ENCODE data around the gene WHRN.

The WHRN gene

GRCh38 chr9:114400219-114400618, 105.1 kb downstream of the WHRN start:
- no peak overlapping the region for H2AK5ac ChIP-seq (ENCODE audit: low read length)
- H3K36me3 ChIP-seq (ENCODE audit: control insufficient read depth, insufficient read depth, low read length) = no peaks in the 10 kb centered on the region
- WGBS (ENCODE audit: extremely low coverage, insufficient coverage, low lambda C conversion rate) = no CpG with 5 or more reads among the region's 1 CpG
- no peaks in the 10 kb centered on the region for H3K79me2 ChIP-seq (ENCODE audit: control insufficient read depth, insufficient read depth, low read length)
- H3K4me2 ChIP-seq (ENCODE audit: low read length) = no peak overlapping the region
- no peak overlapping the region for H2BK120ac ChIP-seq (ENCODE audit: low read depth, low read length)
- H3K4me1 ChIP-seq (ENCODE audit: control insufficient read depth, low read depth, low read length) = no peaks in the 10 kb centered on the region
- no peak overlapping the region for H3K4ac ChIP-seq (ENCODE audit: low read depth, low read length)
- H3K9ac ChIP-seq (ENCODE audit: low read length) = no peak overlapping the region
- no peak overlapping the region for H3K23ac ChIP-seq (ENCODE audit: low read length)
- no peak overlapping the region for H3K4me3 ChIP-seq (ENCODE audit: low read length)
- no peak overlapping the region for H4K5ac ChIP-seq (ENCODE audit: low read length)
- no peak for DNase-seq
- no peaks in the 10 kb centered on the region for H3K27me3 ChIP-seq (ENCODE audit: insufficient read depth, low read length, poor library complexity)
- no peaks in the 10 kb centered on the region for H3K79me1 ChIP-seq (ENCODE audit: low read length)
- no peak overlapping the region for H2BK15ac ChIP-seq (replicated peaks; ENCODE audit: low read depth)
- no peak overlapping the region for H3K27ac ChIP-seq (ENCODE audit: low read depth, low read length)
- no peak overlapping the region for H3K18ac ChIP-seq (ENCODE audit: low read length)
- H2BK5ac ChIP-seq (ENCODE audit: low read length) = no peak overlapping the region
- no peak overlapping the region for H3K56ac ChIP-seq (ENCODE audit: low read length)
- H4K8ac ChIP-seq (ENCODE audit: low read depth, low read length) = no peak overlapping the region

GRCh38 chr9:114399381-114399780, 105.9 kb downstream of the WHRN start:
- Histone ChIP-seq H3K27me3 (ENCODE audit: insufficient read depth, low read length, poor library complexity) (no peaks in the 10 kb centered on the region), H3K79me2 (ENCODE audit: control insufficient read depth, insufficient read depth, low read length) (no peaks in the 10 kb centered on the region), H4K8ac (ENCODE audit: low read depth, low read length) (no peak overlapping the region), H3K4ac (ENCODE audit: low read depth, low read length) (no peak overlapping the region), H2AK5ac (ENCODE audit: low read length) (no peak overlapping the region), H3K18ac (ENCODE audit: low read length) (no peak overlapping the region), H2BK120ac (ENCODE audit: low read depth, low read length) (no peak overlapping the region), H3K56ac (ENCODE audit: low read length) (no peak overlapping the region), H3K36me3 (ENCODE audit: control insufficient read depth, insufficient read depth, low read length) (no peaks in the 10 kb centered on the region), H3K4me2 (ENCODE audit: low read length) (no peak overlapping the region), H2BK15ac (replicated peaks; ENCODE audit: low read depth) (no peak overlapping the region), H3K9ac (ENCODE audit: low read length) (no peak overlapping the region), H3K23ac (ENCODE audit: low read length) (no peak overlapping the region), H3K4me3 (ENCODE audit: low read length) (no peak overlapping the region), H3K79me1 (ENCODE audit: low read length) (no peaks in the 10 kb centered on the region), H4K5ac (ENCODE audit: low read length) (no peak overlapping the region), H3K4me1 (ENCODE audit: control insufficient read depth, low read depth, low read length) (no peaks in the 10 kb centered on the region), H3K27ac (ENCODE audit: low read depth, low read length) (no peak overlapping the region), H2BK5ac (ENCODE audit: low read length) (no peak overlapping the region)
- DNase-seq = no peak
- no CpG with 5 or more reads among the region's 4 CpGs for WGBS (ENCODE audit: extremely low coverage, insufficient coverage, low lambda C conversion rate)

GRCh38 chr9:114397848-114398605, 107.2 kb downstream of the WHRN start:
- H3K23ac ChIP-seq (ENCODE audit: low read length) = no peak overlapping the region
- H3K4me3 ChIP-seq (ENCODE audit: low read length) = peak overlapping the region; percentile 42
- H3K79me2 ChIP-seq (ENCODE audit: control insufficient read depth, insufficient read depth, low read length) = no peaks in the 10 kb centered on the region
- H2BK5ac ChIP-seq (ENCODE audit: low read length) = no peak overlapping the region
- no peaks in the 10 kb centered on the region for H3K27me3 ChIP-seq (ENCODE audit: insufficient read depth, low read length, poor library complexity)
- H3K36me3 ChIP-seq (ENCODE audit: control insufficient read depth, insufficient read depth, low read length) = no peaks in the 10 kb centered on the region
- H3K18ac ChIP-seq (ENCODE audit: low read length) = no peak overlapping the region
- no CpG with 5 or more reads among the region's 66 CpGs for WGBS (ENCODE audit: extremely low coverage, insufficient coverage, low lambda C conversion rate)
- H3K4me2 ChIP-seq (ENCODE audit: low read length) = peak overlapping the region; percentile 90
- H4K5ac ChIP-seq (ENCODE audit: low read length) = no peak overlapping the region
- H3K56ac ChIP-seq (ENCODE audit: low read length) = peak overlapping the region; percentile 74
- H3K4ac ChIP-seq (ENCODE audit: low read depth, low read length) = no peak overlapping the region
- no peak overlapping the region for H2BK15ac ChIP-seq (replicated peaks; ENCODE audit: low read depth)
- peak; percentile 98 for DNase-seq
- H2BK120ac ChIP-seq (ENCODE audit: low read depth, low read length) = no peak overlapping the region
- H3K9ac ChIP-seq (ENCODE audit: low read length) = peak overlapping the region; percentile 52
- no peak overlapping the region for H3K27ac ChIP-seq (ENCODE audit: low read depth, low read length)
- H3K79me1 ChIP-seq (ENCODE audit: low read length) = no peaks in the 10 kb centered on the region
- no peaks in the 10 kb centered on the region for H3K4me1 ChIP-seq (ENCODE audit: control insufficient read depth, low read depth, low read length)
- no peak overlapping the region for H4K8ac ChIP-seq (ENCODE audit: low read depth, low read length)
- no peak overlapping the region for H2AK5ac ChIP-seq (ENCODE audit: low read length)

GRCh38 chr9:114397219-114397847, 107.9 kb downstream of the WHRN start:
- Histone ChIP-seq H3K27ac (ENCODE audit: low read depth, low read length) (peak overlapping the region; percentile 8), H3K79me2 (ENCODE audit: control insufficient read depth, insufficient read depth, low read length) (no peaks in the 10 kb centered on the region), H3K27me3 (ENCODE audit: insufficient read depth, low read length, poor library complexity) (no peaks in the 10 kb centered on the region), H3K36me3 (ENCODE audit: control insufficient read depth, insufficient read depth, low read length) (no peaks in the 10 kb centered on the region), H3K23ac (ENCODE audit: low read length) (peak overlapping the region; percentile 38), H3K79me1 (ENCODE audit: low read length) (no peaks in the 10 kb centered on the region), H3K9ac (ENCODE audit: low read length) (peak overlapping the region; percentile 52), H2BK120ac (ENCODE audit: low read depth, low read length) (no peak overlapping the region), H3K4me2 (ENCODE audit: low read length) (peak overlapping the region; percentile 90), H4K5ac (ENCODE audit: low read length) (no peak overlapping the region), H3K4me1 (ENCODE audit: control insufficient read depth, low read depth, low read length) (no peaks in the 10 kb centered on the region), H3K4me3 (ENCODE audit: low read length) (peak overlapping the region; percentile 23), H4K8ac (ENCODE audit: low read depth, low read length) (no peak overlapping the region), H2BK15ac (replicated peaks; ENCODE audit: low read depth) (no peak overlapping the region), H2AK5ac (ENCODE audit: low read length) (no peak overlapping the region), H3K4ac (ENCODE audit: low read depth, low read length) (no peak overlapping the region), H3K18ac (ENCODE audit: low read length) (peak overlapping the region; percentile 24), H3K56ac (ENCODE audit: low read length) (peak overlapping the region; percentile 74), H2BK5ac (ENCODE audit: low read length) (no peak overlapping the region)
- no CpG with 5 or more reads among the region's 14 CpGs for WGBS (ENCODE audit: extremely low coverage, insufficient coverage, low lambda C conversion rate)
- DNase-seq = no peak

DNA sequence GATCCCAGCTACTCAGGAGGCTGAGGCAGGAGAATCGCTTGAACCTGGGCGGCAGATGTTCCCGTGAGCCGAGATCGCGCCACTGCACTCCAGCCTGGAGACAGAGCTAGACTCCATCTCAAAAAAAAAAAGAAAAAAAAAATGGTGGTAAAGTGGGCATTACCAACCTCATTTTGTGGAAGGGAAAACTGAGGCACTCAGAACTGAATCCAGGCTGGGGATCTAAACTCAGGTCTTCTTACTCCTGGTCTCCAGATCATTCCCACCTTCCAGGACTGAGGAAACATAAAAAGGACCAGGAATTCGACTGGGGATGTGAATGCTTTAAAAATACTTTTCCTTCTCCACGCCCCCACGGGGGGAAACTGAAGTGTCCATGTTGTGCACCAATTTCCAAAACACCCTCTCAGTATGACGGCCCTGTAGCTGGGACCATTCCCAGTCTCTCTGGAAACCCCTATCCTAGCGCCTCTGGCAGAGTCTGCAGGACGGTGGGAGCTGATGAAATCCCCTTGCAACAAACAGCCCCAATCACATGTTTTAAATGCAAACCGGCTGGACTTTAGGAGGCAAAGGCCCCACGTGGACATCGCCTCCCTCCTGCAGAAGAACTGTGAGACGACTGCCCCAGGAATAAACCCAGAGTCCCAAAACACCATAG, 108.6 kb downstream of the WHRN start:
- H3K23ac ChIP-seq (ENCODE audit: low read length) = no peak overlapping the region
- peak overlapping the region; percentile 46 for H3K56ac ChIP-seq (ENCODE audit: low read length)
- H4K5ac ChIP-seq (ENCODE audit: low read length) = no peak overlapping the region
- no peak overlapping the region for H2BK5ac ChIP-seq (ENCODE audit: low read length)
- H2AK5ac ChIP-seq (ENCODE audit: low read length) = no peak overlapping the region
- H3K79me2 ChIP-seq (ENCODE audit: control insufficient read depth, insufficient read depth, low read length) = no peaks in the 10 kb centered on the region
- H3K79me1 ChIP-seq (ENCODE audit: low read length) = no peaks in the 10 kb centered on the region
- H2BK15ac ChIP-seq (replicated peaks; ENCODE audit: low read depth) = no peak overlapping the region
- peak overlapping the region; percentile 24 for H3K18ac ChIP-seq (ENCODE audit: low read length)
- no peak overlapping the region for H3K4me3 ChIP-seq (ENCODE audit: low read length)
- no peaks in the 10 kb centered on the region for H3K4me1 ChIP-seq (ENCODE audit: control insufficient read depth, low read depth, low read length)
- peak overlapping the region; percentile 8 for H3K27ac ChIP-seq (ENCODE audit: low read depth, low read length)
- H3K36me3 ChIP-seq (ENCODE audit: control insufficient read depth, insufficient read depth, low read length) = no peaks in the 10 kb centered on the region
- no peak overlapping the region for H2BK120ac ChIP-seq (ENCODE audit: low read depth, low read length)
- H4K8ac ChIP-seq (ENCODE audit: low read depth, low read length) = no peak overlapping the region
- H3K4me2 ChIP-seq (ENCODE audit: low read length) = no peak overlapping the region
- H3K27me3 ChIP-seq (ENCODE audit: insufficient read depth, low read length, poor library complexity) = no peaks in the 10 kb centered on the region
- peak; percentile 91 for DNase-seq
- WGBS (ENCODE audit: extremely low coverage, insufficient coverage, low lambda C conversion rate) = no CpG with 5 or more reads among the region's 16 CpGs
- H3K4ac ChIP-seq (ENCODE audit: low read depth, low read length) = peak overlapping the region; percentile 39
- peak overlapping the region; percentile 28 for H3K9ac ChIP-seq (ENCODE audit: low read length)

Measured in mesendoderm (in vitro differentiated cells).